Hepatocyte (in vitro differentiated cells): ENCODE measurements around the gene COQ2. TPM values are rescaled to one million over a fixed set of nuclear protein-coding genes. Genes with fewer than 3 reads are reported as not detected.

Experiments
- DNase-seq: peaks from one replicate; pipeline ENCODE4 v3.0.0-alpha.2; 2016; ENCODE audit warnings: low spot score
- H2AFZ ChIP-seq: fragments of 200-600 bp; sonication (generic); 2 replicates; pipeline ENCODE4 v1.6.0; 2016; ENCODE audit warnings: antibody characterized with exemption, mild to moderate bottlenecking
- H3K27ac ChIP-seq: fragments of 200-600 bp; sonication (generic); 2 replicates; pipeline ENCODE4 v1.5.1; 2016; ENCODE audit warnings: mild to moderate bottlenecking
- H3K27me3 ChIP-seq: fragments of 200-600 bp; sonication (generic); 2 replicates; pipeline ENCODE4 v1.6.1; 2016
- H3K36me3 ChIP-seq: fragments of 200-600 bp; sonication (generic); replicated peaks from 2 replicates; pipeline ENCODE4 v1.5.1; 2016; ENCODE audit warnings: low read depth; ENCODE audit not compliant: insufficient read depth
- H3K4me1 ChIP-seq: fragments of 200-600 bp; sonication (generic); 2 replicates; pipeline ENCODE4 v1.5.1; 2016; ENCODE audit warnings: mild to moderate bottlenecking, moderate library complexity; ENCODE audit not compliant: insufficient read depth
- H3K4me2 ChIP-seq: fragments of 200-600 bp; sonication (generic); 2 replicates; pipeline ENCODE4 v1.6.0; 2016
- H3K4me3 ChIP-seq: fragments of 200-600 bp; sonication (generic); 2 replicates; pipeline ENCODE4 v1.5.1; 2016; ENCODE audit warnings: mild to moderate bottlenecking
- H3K79me2 ChIP-seq: fragments of 200-600 bp; sonication (generic); 2 replicates; pipeline ENCODE4 v1.6.0; 2017; ENCODE audit warnings: mild to moderate bottlenecking
- H3K9me2 ChIP-seq: fragments of 200-600 bp; sonication (generic); replicated peaks from 2 replicates; pipeline ENCODE4 v1.6.0; 2017; ENCODE audit warnings: mild to moderate bottlenecking; ENCODE audit not compliant: insufficient read depth
- H3K9me3 ChIP-seq: fragments of 200-600 bp; sonication (generic); 2 replicates; pipeline ENCODE4 v1.5.1; 2016; ENCODE audit warnings: low read depth, mild to moderate bottlenecking
- H4K20me1 ChIP-seq: fragments of 200-600 bp; sonication (generic); 2 replicates; pipeline ENCODE4 v1.6.0; 2016; ENCODE audit warnings: mild to moderate bottlenecking; ENCODE audit not compliant: insufficient read depth, poor library complexity, severe bottlenecking
- EZH2 ChIP-seq: fragments of 200-600 bp; sonication (generic); IDR thresholded peaks from 2 replicates; pipeline ENCODE4 v1.6.1; 2016; ENCODE audit warnings: antibody characterized with exemption, mild to moderate bottlenecking, borderline replicate concordance
- EZH2phosphoT487 ChIP-seq: fragments of 200-600 bp; sonication (generic); IDR thresholded peaks from one replicate; pipeline ENCODE4 v1.6.1; 2018; ENCODE audit warnings: antibody characterized with exemption, mild to moderate bottlenecking, low read depth, moderate library complexity; ENCODE audit not compliant: unreplicated experiment, severe bottlenecking
- WGBS: methylation state at CpG from one replicate; pipeline ENCODE4 v1.1.6; 2016; ENCODE audit warnings: low lambda C conversion rate; ENCODE audit errors: missing lambda C conversion rate; 5-methylcytosine and 5-hydroxymethylcytosine counted together
- polyA plus RNA-seq: library from polyadenylated mRNA; unstranded; fragments of >200 nt; fragmentation: Nextera tagmentation; extraction: Ambion mirVana; gene quantifications from 2 replicates; pipeline ENCODE4 v1.2.1, GENCODE V29; 2016
- total RNA-seq: library from RNA; depleted of rRNA; stranded (reverse); fragments of >200 nt; gene quantifications from 2 replicates; pipeline ENCODE4 v1.2.3, GENCODE V29; 2014
- TF ChIP-seq, protein P1 (sequence below): fragments of 200-600 bp; sonication (generic); IDR thresholded peaks from 2 replicates; pipeline ENCODE4 v1.5.1; 2016; ENCODE audit warnings: antibody characterized with exemption, mild to moderate bottlenecking; ENCODE audit not compliant: poor library complexity

COQ2 gene
- total and polyA plus RNA-seq, 2 experiments from 2014 or later, result 13.4 to 18.6 TPM

DNA sequence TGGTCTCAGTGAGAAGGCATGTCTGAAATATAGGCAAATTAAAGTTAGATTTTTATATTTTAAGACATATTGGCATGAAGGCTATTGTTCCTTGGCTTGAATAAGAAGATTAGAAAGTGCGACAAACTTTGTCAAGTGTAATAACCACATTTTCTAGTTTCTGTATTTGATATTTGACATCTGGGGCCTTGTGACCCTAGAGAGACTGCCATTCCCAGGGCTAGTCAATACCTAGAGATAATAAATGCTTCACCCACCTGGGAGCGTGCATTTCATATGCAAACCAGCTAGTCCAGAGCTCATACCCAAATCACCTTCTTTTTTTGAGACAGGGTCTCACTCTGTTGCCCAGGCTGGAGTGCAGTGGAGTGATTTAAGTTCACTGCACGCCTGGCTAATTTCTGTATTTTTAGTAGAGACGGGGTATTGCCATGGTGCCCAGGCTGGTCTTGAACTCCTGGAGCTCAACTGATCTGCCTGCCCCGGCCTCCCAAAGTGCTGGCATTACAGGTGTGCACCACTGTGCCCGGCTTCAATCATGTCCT is 62.6 kb downstream of the COQ2 start:
- Histone ChIP-seq H3K27ac (no peak overlapping the region), H3K4me2 (no peak overlapping the region), H3K9me2 (no peaks in the 10 kb centered on the region), H3K4me3 (no peak overlapping the region), H3K4me1 (no peaks in the 10 kb centered on the region), H3K36me3 (no peaks in the 10 kb centered on the region), H3K27me3 (no peaks in the 10 kb centered on the region), H3K9me3 (no peaks in the 10 kb centered on the region), H4K20me1 (no peaks in the 10 kb centered on the region), H2AFZ (no peak overlapping the region), H3K79me2 (no peaks in the 10 kb centered on the region)
- 94% methylated on average over 6 of the region's 6 CpGs for WGBS
- TF ChIP-seq, protein P1, sequence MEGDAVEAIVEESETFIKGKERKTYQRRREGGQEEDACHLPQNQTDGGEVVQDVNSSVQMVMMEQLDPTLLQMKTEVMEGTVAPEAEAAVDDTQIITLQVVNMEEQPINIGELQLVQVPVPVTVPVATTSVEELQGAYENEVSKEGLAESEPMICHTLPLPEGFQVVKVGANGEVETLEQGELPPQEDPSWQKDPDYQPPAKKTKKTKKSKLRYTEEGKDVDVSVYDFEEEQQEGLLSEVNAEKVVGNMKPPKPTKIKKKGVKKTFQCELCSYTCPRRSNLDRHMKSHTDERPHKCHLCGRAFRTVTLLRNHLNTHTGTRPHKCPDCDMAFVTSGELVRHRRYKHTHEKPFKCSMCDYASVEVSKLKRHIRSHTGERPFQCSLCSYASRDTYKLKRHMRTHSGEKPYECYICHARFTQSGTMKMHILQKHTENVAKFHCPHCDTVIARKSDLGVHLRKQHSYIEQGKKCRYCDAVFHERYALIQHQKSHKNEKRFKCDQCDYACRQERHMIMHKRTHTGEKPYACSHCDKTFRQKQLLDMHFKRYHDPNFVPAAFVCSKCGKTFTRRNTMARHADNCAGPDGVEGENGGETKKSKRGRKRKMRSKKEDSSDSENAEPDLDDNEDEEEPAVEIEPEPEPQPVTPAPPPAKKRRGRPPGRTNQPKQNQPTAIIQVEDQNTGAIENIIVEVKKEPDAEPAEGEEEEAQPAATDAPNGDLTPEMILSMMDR, result no peak
- TF ChIP-seq EZH2phosphoT487 (no peak), EZH2 (no peak)
- DNase-seq, result no peak

DNA sequence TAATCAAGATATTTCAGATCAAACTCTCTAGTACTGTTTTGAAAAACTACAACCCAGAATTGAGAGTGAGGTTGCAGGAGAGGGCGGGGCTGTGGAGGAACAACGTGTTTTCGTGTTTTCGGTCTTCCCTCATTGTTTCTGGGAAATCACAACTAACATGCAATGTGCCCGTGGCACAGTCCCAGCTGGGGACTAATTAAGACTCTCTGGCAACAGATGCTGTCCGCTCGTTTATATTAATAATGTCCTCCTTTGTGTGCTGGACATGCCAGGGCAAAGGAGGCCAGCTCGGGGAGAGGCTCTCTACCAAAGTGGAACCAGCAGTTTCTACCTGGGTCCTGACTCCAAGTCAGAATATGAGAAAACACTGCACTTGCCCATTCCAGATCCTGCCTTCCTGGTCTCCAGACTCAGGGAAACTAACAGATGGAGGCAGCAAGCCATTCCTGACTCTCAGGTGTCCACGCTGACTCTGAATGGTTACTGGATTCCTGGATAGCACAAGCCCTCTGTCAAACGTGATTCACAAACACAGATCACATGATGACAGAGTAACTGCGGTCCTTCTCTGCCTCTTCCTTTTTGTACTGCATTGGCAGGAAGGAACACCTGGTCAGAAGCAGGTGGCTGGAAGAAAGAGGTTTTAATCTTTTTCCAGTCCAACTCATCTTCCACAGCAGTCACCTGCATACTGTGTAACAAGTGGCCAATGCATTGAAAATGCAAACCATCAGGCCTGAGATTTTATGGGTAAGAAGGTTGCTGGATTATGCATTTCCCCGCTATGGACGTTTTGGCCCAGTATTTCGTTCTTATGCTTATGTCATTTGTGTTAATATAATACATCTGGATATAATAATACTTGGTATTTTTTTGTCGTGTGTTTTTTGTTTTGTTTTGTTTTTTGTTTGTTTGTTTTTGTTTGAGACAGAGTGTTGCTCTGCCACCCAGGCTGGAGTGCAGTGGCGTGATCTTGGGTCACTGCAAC is 65.0 kb downstream of the COQ2 start:
- H4K20me1 ChIP-seq, result no peaks in the 10 kb centered on the region
- H3K79me2 ChIP-seq, result no peaks in the 10 kb centered on the region
- H3K4me2 ChIP-seq, result no peak overlapping the region
- H3K27ac ChIP-seq, result no peak overlapping the region
- WGBS, result 78% methylated on average over 16 of the region's 16 CpGs
- DNase-seq, result no peak
- TF ChIP-seq EZH2 (no peak), EZH2phosphoT487 (no peak)
- TF ChIP-seq, protein P1, result no peak
- no peaks in the 10 kb centered on the region for H3K36me3 ChIP-seq
- no peaks in the 10 kb centered on the region for H3K4me1 ChIP-seq
- H3K4me3 ChIP-seq, result no peak overlapping the region
- H3K9me3 ChIP-seq, result no peaks in the 10 kb centered on the region
- no peaks in the 10 kb centered on the region for H3K27me3 ChIP-seq
- no peak overlapping the region for H2AFZ ChIP-seq
- H3K9me2 ChIP-seq, result no peaks in the 10 kb centered on the region

DNA sequence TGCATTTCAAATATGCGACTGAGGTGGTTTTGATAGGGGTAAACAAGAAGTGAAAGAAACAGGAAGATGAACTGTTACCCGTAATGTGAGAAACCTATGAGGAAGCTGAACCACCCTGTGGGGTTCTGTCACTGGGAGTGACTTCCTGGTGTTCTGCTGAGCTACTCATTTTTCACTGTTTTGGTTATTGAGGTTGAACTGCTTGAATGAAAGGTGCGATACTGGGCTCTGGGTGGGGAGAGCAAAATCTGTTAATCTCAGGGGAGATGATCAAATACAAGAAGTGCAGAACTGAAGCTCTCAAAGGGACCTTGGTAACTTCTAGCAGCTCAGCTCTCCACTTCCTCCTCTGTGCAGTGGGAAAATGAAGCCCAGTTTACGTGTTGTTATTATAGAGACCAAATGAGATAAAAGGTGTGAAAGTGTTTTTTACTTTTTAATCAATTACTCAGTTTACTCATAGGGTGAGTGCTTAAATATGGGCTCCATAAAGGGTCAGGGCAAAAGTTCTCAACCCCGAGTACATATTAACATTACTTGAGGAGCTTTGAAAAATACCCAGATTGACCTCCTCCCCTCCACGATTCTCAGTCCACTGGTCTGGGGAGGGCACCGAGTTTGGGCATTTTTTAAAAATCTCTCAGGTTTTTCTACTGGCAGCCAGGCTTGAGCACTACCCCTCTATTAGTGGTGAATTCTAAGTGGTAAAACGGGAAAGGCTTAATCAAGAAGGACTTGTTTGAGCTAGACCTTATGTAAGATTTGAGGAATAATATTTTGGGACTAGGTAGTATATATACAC is 66.7 kb downstream of the COQ2 start:
- Histone ChIP-seq H3K4me1 (no peaks in the 10 kb centered on the region), H3K4me3 (no peak overlapping the region), H2AFZ (no peak overlapping the region), H4K20me1 (no peaks in the 10 kb centered on the region), H3K79me2 (no peaks in the 10 kb centered on the region), H3K4me2 (no peak overlapping the region), H3K27me3 (no peaks in the 10 kb centered on the region), H3K27ac (no peak overlapping the region), H3K36me3 (no peaks in the 10 kb centered on the region), H3K9me2 (no peaks in the 10 kb centered on the region), H3K9me3 (no peaks in the 10 kb centered on the region)
- DNase-seq, result no peak
- 82% methylated on average over 8 of the region's 8 CpGs for WGBS
- no peak for TF ChIP-seq EZH2
- TF ChIP-seq, protein P1, result no peak
- TF ChIP-seq EZH2phosphoT487, result no peak
